MV-4-11 (cell line): Measurements from ENCODE around the gene CWF19L2.
"Not testable (repeated sequence)": the region's sequence is repeated elsewhere in the genome, so short reads cannot be mapped to it uniquely, and the experiment has no call there.

Experiments
- DNase-seq: peaks from one replicate; lab custom pipeline; 2025; lab: John Stamatoyannopoulos, UW

The CWF19L2 gene

GRCh38 chr11:107457558-107458271, at the start of gene CWF19L2:
Gene CWF19L2 (minus strand): TSS chr11:107457825. CDS start chr11:107457816, 9 bp downstream.
- peak; percentile 97 for DNase-seq

DNA sequence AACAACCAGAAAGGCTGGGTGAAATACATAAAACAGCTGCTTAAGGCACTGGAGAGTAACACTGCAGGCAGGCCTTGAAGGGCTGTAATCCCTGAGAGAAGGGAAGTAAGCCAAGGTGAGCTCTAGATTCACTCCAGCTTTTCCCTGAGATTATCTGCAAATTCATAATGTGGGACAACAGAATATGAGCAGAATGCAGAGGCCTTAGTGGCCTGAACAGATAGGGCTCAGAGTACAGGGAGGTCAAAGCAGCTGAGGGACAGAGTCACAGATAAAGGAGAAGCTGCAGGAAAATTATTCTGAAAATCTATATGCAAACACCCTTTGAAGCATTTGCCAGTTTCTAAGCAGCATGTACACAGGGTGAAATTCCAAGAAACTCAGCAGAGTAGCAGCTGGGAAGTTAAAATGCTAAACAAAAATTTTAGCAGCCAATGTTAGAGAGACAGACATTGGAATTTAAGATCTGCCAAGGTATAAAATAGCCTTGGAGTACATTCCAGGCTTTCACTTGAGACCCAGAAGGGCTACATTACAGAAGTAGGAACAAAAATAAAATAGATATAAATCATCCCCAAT, 48.1 kb upstream of the CWF19L2 start:
- no peak for DNase-seq

- DNase-seq: no peak
These were observed 47.4 kb upstream of the CWF19L2 start for GRCh38 chr11:107504981-107505380.

GRCh38 chr11:107501713-107502112, 44.1 kb upstream of the CWF19L2 start:
- no peak for DNase-seq

DNA sequence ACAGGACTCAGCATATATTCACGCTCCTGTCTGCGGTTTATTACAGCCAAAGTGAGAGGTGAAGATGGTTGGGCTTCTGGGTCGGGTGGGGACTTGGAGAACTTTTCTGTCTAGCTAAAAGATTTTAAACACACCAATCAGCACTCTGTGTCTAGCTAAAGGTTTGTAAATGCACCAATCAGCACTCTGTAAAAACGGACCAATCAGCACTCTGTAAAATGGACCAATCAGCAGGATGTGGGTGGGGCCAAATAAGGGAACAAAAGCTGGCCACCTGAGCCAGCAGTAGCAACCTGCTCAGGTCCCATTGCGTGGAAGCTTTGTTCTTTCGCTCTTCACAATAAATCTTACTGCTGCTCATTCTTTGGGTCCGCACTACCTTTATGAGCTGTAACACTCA, 39.7 kb upstream of the CWF19L2 start:
- DNase-seq: not testable (repeated sequence)

DNA sequence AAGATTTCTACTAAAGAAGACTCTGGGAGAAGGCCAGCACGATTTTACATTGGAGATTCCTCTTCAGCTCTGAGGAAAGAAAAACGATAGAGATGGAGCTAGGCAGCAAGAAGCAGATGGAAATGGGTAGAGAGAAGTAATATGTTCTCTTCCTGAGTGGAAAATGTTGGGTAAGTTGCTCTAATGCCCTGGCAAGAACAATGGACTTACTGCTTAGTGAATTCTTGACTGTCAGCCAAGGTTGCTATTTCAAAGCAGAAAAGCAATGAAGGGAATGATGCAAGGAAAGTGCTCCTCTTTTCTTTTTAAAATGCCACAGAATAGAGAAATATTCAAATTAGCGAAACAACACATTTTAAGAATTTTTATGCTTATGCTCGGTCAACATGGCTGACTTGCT, 38.4 kb upstream of the CWF19L2 start:
- DNase-seq: no peak

DNA sequence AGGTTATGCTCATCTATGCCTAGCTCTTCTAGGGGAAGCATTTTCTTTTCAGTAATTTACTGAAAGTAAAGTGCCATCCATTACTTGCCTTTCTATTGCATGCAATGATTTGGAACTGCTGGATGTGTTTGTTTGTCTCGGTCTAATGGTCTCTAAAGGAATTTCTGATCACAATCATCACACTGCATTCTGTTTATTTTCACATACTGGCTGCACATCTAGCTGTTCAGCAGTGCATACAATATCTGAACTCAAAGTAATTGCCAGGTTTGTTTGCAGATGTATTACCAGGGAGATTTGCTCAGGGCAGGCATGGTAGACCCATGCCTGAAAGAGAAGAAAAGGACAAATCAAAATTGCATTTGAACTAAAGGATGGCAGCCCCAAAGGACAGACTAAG, 36.4 kb upstream of the CWF19L2 start:
- DNase-seq: no peak

DNA sequence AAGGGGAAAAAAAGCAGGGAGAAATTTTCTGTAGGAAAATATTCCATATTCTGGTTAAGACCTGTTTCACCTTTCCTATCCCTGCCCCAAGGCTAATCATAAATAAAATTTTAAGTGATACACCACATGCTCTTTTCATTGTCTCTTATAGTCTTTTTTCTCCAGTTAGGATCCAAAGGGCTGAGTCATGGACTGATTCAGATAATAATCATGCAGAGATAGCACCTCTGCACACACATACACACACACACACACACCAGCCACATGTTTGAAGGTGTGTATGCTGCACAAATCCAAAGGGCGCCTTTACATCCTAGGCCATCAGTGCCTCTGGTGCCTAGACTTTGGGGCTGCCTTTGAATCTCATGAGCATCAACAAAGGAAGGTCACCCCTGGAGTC, 35.5 kb upstream of the CWF19L2 start:
- no peak for DNase-seq

GRCh38 chr11:107490836-107491235, 33.2 kb upstream of the CWF19L2 start:
- no peak for DNase-seq

DNA sequence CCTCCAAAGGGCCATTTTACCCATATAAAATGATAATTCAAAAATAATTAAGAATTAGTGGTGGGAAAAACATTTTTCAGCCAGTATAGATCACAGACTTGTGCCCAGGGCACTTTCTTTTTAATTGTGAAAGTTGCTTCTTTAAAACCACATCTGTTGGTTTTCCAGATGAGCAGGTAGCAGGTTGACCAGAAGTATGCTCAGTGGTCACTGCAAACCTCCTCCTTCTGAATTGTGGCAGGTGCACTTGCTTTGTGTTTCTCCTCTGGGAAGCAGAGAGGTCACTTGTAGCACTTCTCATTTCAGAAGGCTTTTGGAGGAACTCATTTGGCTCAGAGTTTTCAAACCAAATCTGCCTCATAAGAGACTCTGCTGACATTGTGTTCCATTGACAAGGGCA, 24.6 kb upstream of the CWF19L2 start:
- no peak for DNase-seq

GRCh38 chr11:107478922-107479321, 21.3 kb upstream of the CWF19L2 start:
- DNase-seq: no peak

DNA sequence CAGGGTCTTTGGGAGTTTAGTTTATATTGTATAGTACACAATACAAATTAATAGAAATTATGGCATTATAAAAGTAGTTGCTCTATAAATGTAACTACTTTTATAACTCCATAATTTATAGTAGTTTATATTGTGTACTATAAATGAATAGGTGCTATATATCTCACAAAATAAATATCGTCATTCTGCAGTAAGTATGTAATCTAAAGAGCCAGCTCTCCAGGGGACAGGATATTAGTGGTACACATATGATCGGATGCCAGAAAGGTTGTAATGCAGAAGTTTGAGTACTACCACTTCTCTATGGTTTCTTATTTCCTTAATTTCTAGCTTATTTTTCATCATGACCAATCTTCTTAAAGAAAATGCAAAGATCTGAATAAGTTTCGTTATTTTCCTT, 20.2 kb upstream of the CWF19L2 start:
- DNase-seq: no peak

- DNase-seq: no peak
These were observed 16.2 kb upstream of the CWF19L2 start for GRCh38 chr11:107473792-107474191.

- no peak for DNase-seq
These were observed 15.3 kb upstream of the CWF19L2 start for GRCh38 chr11:107472966-107473365.

GRCh38 chr11:107468596-107468995, 11.0 kb upstream of the CWF19L2 start:
- DNase-seq: peak; percentile 53

DNA sequence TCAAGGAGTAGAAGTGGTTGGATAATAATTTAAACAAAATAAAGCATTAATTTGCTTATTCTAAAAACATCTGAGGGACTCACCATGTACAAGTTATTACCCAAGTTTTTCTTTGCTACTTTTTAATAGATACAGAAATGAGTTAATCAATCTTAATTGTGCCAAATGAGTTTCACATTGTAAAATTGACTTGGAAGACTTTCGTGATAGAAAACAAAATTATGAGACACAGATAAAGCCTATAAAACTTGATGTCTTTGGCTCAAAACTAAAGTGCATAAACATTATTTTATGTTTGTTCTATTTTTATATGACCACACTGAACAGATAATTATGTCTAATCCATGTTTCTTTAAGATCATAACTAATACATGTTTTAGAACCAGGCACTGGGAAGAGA, 10.1 kb upstream of the CWF19L2 start:
- no peak for DNase-seq

DNA sequence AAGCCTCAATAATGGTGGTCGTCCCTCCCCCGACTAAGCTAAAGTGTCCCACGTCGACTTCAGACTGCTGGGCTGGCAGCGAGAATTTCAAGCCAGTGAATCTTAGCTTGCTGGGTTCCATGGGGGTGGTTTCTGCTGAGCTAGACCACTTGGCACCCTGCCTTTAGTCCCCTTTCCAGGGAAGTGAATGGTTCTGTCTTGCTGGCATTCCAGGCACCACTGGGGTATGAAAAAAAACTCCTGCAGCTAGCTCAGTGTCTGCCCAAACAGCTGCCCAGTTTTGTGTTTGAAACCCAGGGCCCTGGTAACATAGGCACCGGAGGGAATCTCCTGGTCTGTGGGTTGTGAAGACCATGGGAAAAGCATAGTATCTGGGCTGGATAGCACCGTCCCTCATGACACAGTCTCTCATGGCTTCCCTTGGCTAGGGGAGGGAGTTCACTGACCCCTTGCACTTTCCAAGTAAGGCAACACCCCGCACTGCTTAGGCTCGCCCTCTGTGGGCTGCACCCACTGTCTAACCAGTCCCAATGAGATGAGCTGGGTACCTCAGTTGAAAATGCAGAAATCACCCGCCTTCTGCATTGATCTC, 8.7 kb upstream of the CWF19L2 start:
- DNase-seq: not testable (repeated sequence)

- no peak for DNase-seq
These were observed 444 bp downstream of the CWF19L2 start for GRCh38 chr11:107457205-107457557.

GRCh38 chr11:107453594-107454286, 3.9 kb downstream of the CWF19L2 start:
- DNase-seq: no peak

- no peak for DNase-seq
These were observed 10.7 kb downstream of the CWF19L2 start for GRCh38 chr11:107446822-107447431.

DNA sequence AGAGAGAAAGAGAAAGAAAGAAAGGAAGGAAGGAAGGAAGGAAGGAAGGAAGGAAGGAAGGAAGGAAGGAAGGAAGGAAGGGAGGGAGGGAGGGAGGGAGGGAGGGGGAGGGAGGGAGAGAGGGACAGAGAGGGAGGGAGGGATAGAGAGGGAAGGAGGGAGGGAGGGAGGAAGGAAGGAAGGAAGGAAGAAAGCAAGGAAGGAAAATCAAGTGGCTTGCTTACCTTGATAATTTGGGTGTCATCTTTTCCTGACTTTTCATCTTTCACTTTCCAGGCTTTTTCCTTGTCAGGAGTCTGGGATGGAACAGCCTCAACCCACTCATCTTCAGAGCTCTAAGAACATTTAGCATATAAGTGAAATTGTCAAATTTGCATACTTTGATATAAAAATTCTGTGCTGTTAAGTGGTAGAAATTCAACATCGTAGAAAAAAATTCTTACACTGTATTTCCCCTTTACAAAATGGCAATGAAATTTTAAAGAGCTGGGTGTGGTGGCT, 14.9 kb downstream of the CWF19L2 start:
- no peak for DNase-seq

DNA sequence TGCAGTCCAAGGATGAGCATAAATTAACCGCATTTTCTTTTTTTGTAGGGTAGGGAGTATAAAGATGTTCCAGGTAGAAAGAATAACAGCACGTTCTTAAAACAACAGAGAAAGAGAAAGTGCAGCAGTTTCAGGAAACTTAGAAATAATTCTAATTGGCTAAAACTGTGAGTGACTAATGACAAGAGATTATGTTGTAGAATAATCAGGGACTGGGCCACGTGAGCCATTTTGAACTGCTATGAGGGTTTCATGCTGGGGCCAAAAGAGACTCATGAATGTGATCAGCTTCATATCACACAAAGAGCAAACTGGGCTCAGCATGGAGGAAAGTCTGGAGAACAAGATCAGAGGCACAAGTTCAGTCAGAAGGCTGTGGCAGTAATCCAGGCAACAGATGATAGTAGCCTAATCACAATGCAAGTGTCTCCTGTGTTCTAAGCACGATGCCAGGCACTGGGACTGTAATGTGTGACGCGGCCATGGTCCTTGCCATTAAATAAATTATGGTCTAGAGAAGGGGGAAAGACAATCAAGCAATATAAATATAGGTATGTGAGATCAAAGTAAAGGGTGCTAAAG, 17.9 kb downstream of the CWF19L2 start:
- no peak for DNase-seq
